ENCODE data around the gene CSTF2T.

- TF ChIP-seq CTCF (conservative IDR thresholded peaks at IDR 0.05) (no peak), ZFX (IDR thresholded peaks at IDR 0.05) (no peak)
Measured at GRCh38 chr10:51669041-51669440, 30.4 kb downstream of the CSTF2T start.

Measured in C4-2B (cell line).